A673 (cell line): Measurements from ENCODE around the gene NLRP5.

Experiments used
- CTCF ChIP-seq: fragments of 300-800, 200-600 bp; sonication (generic); conservative IDR thresholded peaks from 2 replicates; pipeline ENCODE4 v1.5.1; 2017; ENCODE audit warnings: low read depth, mild to moderate bottlenecking, antibody characterized with exemption, low read length, moderate library complexity, mixed read lengths
- EZH2 ChIP-seq: fragments of 200-600 bp; sonication (generic); IDR thresholded peaks from 2 replicates; pipeline ENCODE4 v1.6.1; 2017; ENCODE audit warnings: borderline replicate concordance, low read depth, mild to moderate bottlenecking, mixed read lengths, antibody characterized with exemption, low read length; ENCODE audit not compliant: poor library complexity, severe bottlenecking

- TF ChIP-seq CTCF (no peak), EZH2 (no peak)
Observed at GRCh38 chr19:55940306-55940705, 46.3 kb upstream of the NLRP5 start.
